Caco-2 (cell line): ENCODE results near the gene GNAI1. TPM values are rescaled to one million over a fixed set of nuclear protein-coding genes. Genes with fewer than 3 reads are reported as not detected.

ENCODE experiments used
- BruUV-seq: library from RNA; stranded (reverse); fragments of 400-500 nt; replicated peaks from 2 replicates; lab custom pipeline; 2021; lab: Mats Ljungman, UMichigan
- CTCF ChIA-PET: fragments of 300-600 bp; sonication (Branson Sonifier 250); formaldehyde crosslinking; loops from one replicate; lab custom pipeline; 2022; ENCODE audit warnings: antibody characterized with exemption; lab: Charles Lee
- POLR2A ChIA-PET: fragments of 300-600 bp; sonication (Branson Sonifier 250); formaldehyde crosslinking; loops from one replicate; lab custom pipeline; 2022; ENCODE audit warnings: antibody characterized with exemption; lab: Charles Lee
- DNase-seq, 2 experiments: peaks; one replicate each; pipeline versions ENCODE4 v3.0.0 to v3.0.0-alpha.2; 2020 to 2022
- H3K27me3 ChIP-seq: replicated peaks from 2 replicates; pipeline ENCODE4 v1.6.0; 2011; ENCODE audit warnings: low read length; ENCODE audit not compliant: control insufficient read depth, insufficient read depth
- H3K36me3 ChIP-seq: 2 replicates; pipeline ENCODE4 v1.5.1; 2011; ENCODE audit warnings: low read length; ENCODE audit not compliant: control insufficient read depth, insufficient read depth
- H3K4me1 ChIP-seq: fragments of 250-450 bp; sonication (Bioruptor Pico); 2 replicates; pipeline ENCODE4 v1.5.1; 2020; ENCODE audit warnings: mild to moderate bottlenecking
- H3K4me3 ChIP-seq: 2 replicates; pipeline ENCODE4 v1.5.1; 2011; ENCODE audit warnings: low read depth, mild to moderate bottlenecking, control low read depth, low read length
- H3K9me3 ChIP-seq: fragments of 250-450 bp; sonication (Bioruptor Pico); 2 replicates; pipeline ENCODE4 v1.5.1; 2020; ENCODE audit warnings: mild to moderate bottlenecking, moderate library complexity
- H3K27ac Mint-ChIP-seq: one replicate; pipeline ENCODE4 v1.8.0; 2022; ENCODE audit warnings: mixed read lengths; ENCODE audit not compliant: unreplicated experiment
- H3K27me3 Mint-ChIP-seq: one replicate; pipeline ENCODE4 v1.8.0; 2022; ENCODE audit warnings: mixed read lengths; ENCODE audit not compliant: insufficient read depth, unreplicated experiment
- H3K36me3 Mint-ChIP-seq: one replicate; pipeline ENCODE4 v1.8.0; 2022; ENCODE audit warnings: mild to moderate bottlenecking, mixed read lengths; ENCODE audit not compliant: insufficient read depth, unreplicated experiment
- H3K4me1 Mint-ChIP-seq: one replicate; pipeline ENCODE4 v1.8.0; 2022; ENCODE audit warnings: low read depth, mixed read lengths; ENCODE audit not compliant: unreplicated experiment
- H3K4me3 Mint-ChIP-seq: one replicate; pipeline ENCODE4 v1.8.0; 2022; ENCODE audit warnings: mild to moderate bottlenecking, moderate library complexity, mixed read lengths; ENCODE audit not compliant: unreplicated experiment
- H3K9me3 Mint-ChIP-seq: one replicate; pipeline ENCODE4 v1.8.0; 2022; ENCODE audit warnings: mixed read lengths; ENCODE audit not compliant: unreplicated experiment
- CTCF ChIP-seq, 2 experiments: fragments of 200-600 bp in 1 of 2; IDR thresholded peaks; 1 replicate in 1 of 2; 2 replicates in 1 of 2; pipeline versions ENCODE4 v1.5.1 to v1.8.0; 2011 to 2022; ENCODE audit warnings: antibody characterized with exemption in 1 of 2, control low read depth in 1 of 2, inconsistent platforms in 1 of 2, low read depth in 1 of 2, low read length in 1 of 2, mild to moderate bottlenecking in 1 of 2, moderate library complexity in 1 of 2; ENCODE audit not compliant: insufficient read depth in 1 of 2, severe bottlenecking in 1 of 2, unreplicated experiment in 1 of 2
- intact Hi-C: fragments of 100-400 bp; cut with micrococcal nuclease; formaldehyde crosslinking; loops from one replicate; pipeline ENCODE4 v1.10.0; 2022; ENCODE audit not compliant: unreplicated experiment
- total RNA-seq: library from RNA; stranded (reverse); gene quantifications from 2 replicates; pipeline ENCODE4 v1.2.3, GENCODE V29; 2022

GNAI1 gene
- total RNA-seq, 1 experiment from 2014 or later, result 2.1 TPM

GRCh38 chr7:80263821-80264220 is 129.2 kb downstream of the GNAI1 start:
- Histone ChIP-seq H3K4me3 (no peak overlapping the region), H3K27me3 (no peaks in the 10 kb centered on the region), H3K36me3 (no peaks in the 10 kb centered on the region), H3K4me1 (no peaks in the 10 kb centered on the region), H3K9me3 (no peaks in the 10 kb centered on the region)
- H3K9me3 Mint-ChIP-seq, result no peaks in the 10 kb centered on the region
- H3K27ac Mint-ChIP-seq, result no peak overlapping the region
- TF ChIP-seq CTCF (IDR thresholded peaks at IDR 0.05; ENCODE audit: insufficient read depth in 1 of 2, low read depth in 1 of 2, low read length in 1 of 2, severe bottlenecking in 1 of 2, unreplicated experiment in 1 of 2), result no peak
- H3K4me1 Mint-ChIP-seq, result no peaks in the 10 kb centered on the region
- ChIA-PET CTCF (no interaction called here), POLR2A (no interaction called here)
- DNase-seq, result no peak
- H3K27me3 Mint-ChIP-seq, result peaks cover 3% of the 10 kb centered on the region
- no peak overlapping the region for H3K4me3 Mint-ChIP-seq
- no TSS peak for BruUV-seq
- no peaks in the 10 kb centered on the region for H3K36me3 Mint-ChIP-seq
- intact Hi-C loops, result no loop called here

GRCh38 chr7:80264769-80265495 is 130.3 kb downstream of the GNAI1 start:
- ChIA-PET CTCF (no interaction called here), POLR2A (no interaction called here)
- Mint-ChIP-seq H3K36me3 (no peaks in the 10 kb centered on the region), H3K4me1 (no peaks in the 10 kb centered on the region), H3K4me3 (no peak overlapping the region), H3K27me3 (peaks cover 2% of the 10 kb centered on the region), H3K9me3 (no peaks in the 10 kb centered on the region), H3K27ac (no peak overlapping the region)
- DNase-seq, result no peak
- Histone ChIP-seq H3K9me3 (no peaks in the 10 kb centered on the region), H3K36me3 (no peaks in the 10 kb centered on the region), H3K27me3 (no peaks in the 10 kb centered on the region), H3K4me3 (no peak overlapping the region), H3K4me1 (no peaks in the 10 kb centered on the region)
- intact Hi-C loops, result no loop called here
- no TSS peak for BruUV-seq
- no peak for TF ChIP-seq CTCF (IDR thresholded peaks at IDR 0.05; ENCODE audit: insufficient read depth in 1 of 2, low read depth in 1 of 2, low read length in 1 of 2, severe bottlenecking in 1 of 2, unreplicated experiment in 1 of 2)

GRCh38 chr7:80272560-80273239 is 138.1 kb downstream of the GNAI1 start:
- Histone ChIP-seq H3K36me3 (no peaks in the 10 kb centered on the region), H3K4me1 (no peaks in the 10 kb centered on the region), H3K9me3 (no peaks in the 10 kb centered on the region), H3K27me3 (no peaks in the 10 kb centered on the region), H3K4me3 (no peak overlapping the region)
- ChIA-PET CTCF (no interaction called here), POLR2A (no interaction called here)
- no peak for DNase-seq
- H3K4me1 Mint-ChIP-seq, result peaks cover 6% of the 10 kb centered on the region
- TF ChIP-seq CTCF (IDR thresholded peaks at IDR 0.05; ENCODE audit: insufficient read depth in 1 of 2, low read depth in 1 of 2, low read length in 1 of 2, severe bottlenecking in 1 of 2, unreplicated experiment in 1 of 2), result no peak
- H3K4me3 Mint-ChIP-seq, result no peak overlapping the region
- H3K27ac Mint-ChIP-seq, result no peak overlapping the region
- intact Hi-C loops, result no loop called here
- peaks cover 2% of the 10 kb centered on the region for H3K27me3 Mint-ChIP-seq
- BruUV-seq, result no TSS peak
- H3K9me3 Mint-ChIP-seq, result no peaks in the 10 kb centered on the region
- H3K36me3 Mint-ChIP-seq, result no peaks in the 10 kb centered on the region
